Large intestine (tissue), 3 donors: ENCODE results near the gene TBX1. TPM values are rescaled to one million over a fixed set of nuclear protein-coding genes. Genes with fewer than 3 reads are reported as not detected.

ENCODE experiments used
- DNase-seq, 2 donors: peaks; one replicate each; pipeline versions ENCODE4 v3.0.0 to v3.0.0-alpha.2; 2013
- H3K27ac ChIP-seq: one replicate; pipeline ENCODE4 v1.5.1; 2013; ENCODE audit warnings: low read length
- H3K27me3 ChIP-seq: 2 replicates; pipeline ENCODE4 v1.6.1; 2013; ENCODE audit warnings: low read length; ENCODE audit not compliant: control insufficient read depth, insufficient read depth
- H3K36me3 ChIP-seq: 2 replicates; pipeline ENCODE4 v1.6.1; 2013; ENCODE audit warnings: low read length; ENCODE audit not compliant: control insufficient read depth, insufficient read depth
- H3K4me1 ChIP-seq: one replicate; pipeline ENCODE4 v1.6.1; 2013; ENCODE audit warnings: low read length; ENCODE audit not compliant: control insufficient read depth, insufficient read depth
- H3K4me3 ChIP-seq: one replicate; pipeline ENCODE4 v1.5.1; 2013; ENCODE audit warnings: low read length
- H3K9me3 ChIP-seq: one replicate; pipeline ENCODE4 v1.6.1; 2013; ENCODE audit warnings: mild to moderate bottlenecking, low read depth, low read length, moderate library complexity; ENCODE audit not compliant: control insufficient read depth
- WGBS: methylation state at CpG from one replicate; pipeline ENCODE4 v1.1.5; 2013; ENCODE audit warnings: low lambda C conversion rate; ENCODE audit not compliant: insufficient coverage; 5-methylcytosine and 5-hydroxymethylcytosine counted together
- polyA plus RNA-seq: library from polyadenylated mRNA; unstranded; fragments of 120-200 nt; gene quantifications from one replicate; pipeline ENCODE4 v1.2.1, GENCODE V29; 2013

The TBX1 gene
- polyA plus RNA-seq, 1 donor: 2.4 TPM

GRCh38 chr22:19747551-19747950, 13.0 kb upstream of the TBX1 start:
- Histone ChIP-seq H3K27me3 (peaks cover 38% of the 10 kb centered on the region), H3K27ac (no peak overlapping the region), H3K4me1 (no peaks in the 10 kb centered on the region), H3K36me3 (no peaks in the 10 kb centered on the region), H3K9me3 (no peaks in the 10 kb centered on the region), H3K4me3 (no peak overlapping the region)
- no peak for DNase-seq
- no CpG with 5 or more reads among the region's 12 CpGs for WGBS

DNA sequence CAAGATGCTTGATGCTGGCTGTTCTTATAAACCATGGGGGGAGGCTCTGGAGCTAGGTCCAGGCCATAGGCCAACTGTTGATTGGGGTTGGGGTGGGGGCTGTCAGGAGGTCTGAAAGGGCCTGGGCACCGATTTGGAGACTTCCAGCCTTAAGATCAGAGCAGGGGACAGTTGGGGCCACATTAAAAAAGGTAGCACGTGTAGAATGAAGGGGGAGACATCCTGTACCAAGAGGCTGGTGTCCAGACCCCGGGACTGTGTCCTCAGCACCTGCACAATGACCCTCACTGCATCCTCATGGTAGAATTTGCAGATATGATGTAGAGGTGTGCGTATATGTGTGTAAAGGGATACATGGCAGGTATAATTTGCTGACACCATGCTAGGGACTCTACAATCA, 12.4 kb upstream of the TBX1 start:
- Histone ChIP-seq H3K9me3 (no peaks in the 10 kb centered on the region), H3K4me3 (no peak overlapping the region), H3K4me1 (no peaks in the 10 kb centered on the region), H3K27me3 (peaks cover 44% of the 10 kb centered on the region), H3K36me3 (no peaks in the 10 kb centered on the region), H3K27ac (no peak overlapping the region)
- no CpG with 5 or more reads among the region's 4 CpGs for WGBS
- no peak for DNase-seq

- H3K4me1 ChIP-seq: no peaks in the 10 kb centered on the region
- peaks cover 54% of the 10 kb centered on the region for H3K27me3 ChIP-seq
- H3K9me3 ChIP-seq: no peaks in the 10 kb centered on the region
- no peak for DNase-seq
- no CpG with 5 or more reads among the region's 15 CpGs for WGBS
- H3K4me3 ChIP-seq: no peak overlapping the region
- no peak overlapping the region for H3K27ac ChIP-seq
- no peaks in the 10 kb centered on the region for H3K36me3 ChIP-seq
Observed at GRCh38 chr22:19748991-19749664, 11.4 kb upstream of the TBX1 start.

GRCh38 chr22:19749876-19750275, 10.7 kb upstream of the TBX1 start:
- Histone ChIP-seq H3K4me3 (no peak overlapping the region), H3K36me3 (no peaks in the 10 kb centered on the region), H3K27ac (no peak overlapping the region), H3K4me1 (no peaks in the 10 kb centered on the region), H3K27me3 (peaks cover 61% of the 10 kb centered on the region), H3K9me3 (no peaks in the 10 kb centered on the region)
- WGBS: no CpG with 5 or more reads among the region's 12 CpGs
- no peak for DNase-seq

DNA sequence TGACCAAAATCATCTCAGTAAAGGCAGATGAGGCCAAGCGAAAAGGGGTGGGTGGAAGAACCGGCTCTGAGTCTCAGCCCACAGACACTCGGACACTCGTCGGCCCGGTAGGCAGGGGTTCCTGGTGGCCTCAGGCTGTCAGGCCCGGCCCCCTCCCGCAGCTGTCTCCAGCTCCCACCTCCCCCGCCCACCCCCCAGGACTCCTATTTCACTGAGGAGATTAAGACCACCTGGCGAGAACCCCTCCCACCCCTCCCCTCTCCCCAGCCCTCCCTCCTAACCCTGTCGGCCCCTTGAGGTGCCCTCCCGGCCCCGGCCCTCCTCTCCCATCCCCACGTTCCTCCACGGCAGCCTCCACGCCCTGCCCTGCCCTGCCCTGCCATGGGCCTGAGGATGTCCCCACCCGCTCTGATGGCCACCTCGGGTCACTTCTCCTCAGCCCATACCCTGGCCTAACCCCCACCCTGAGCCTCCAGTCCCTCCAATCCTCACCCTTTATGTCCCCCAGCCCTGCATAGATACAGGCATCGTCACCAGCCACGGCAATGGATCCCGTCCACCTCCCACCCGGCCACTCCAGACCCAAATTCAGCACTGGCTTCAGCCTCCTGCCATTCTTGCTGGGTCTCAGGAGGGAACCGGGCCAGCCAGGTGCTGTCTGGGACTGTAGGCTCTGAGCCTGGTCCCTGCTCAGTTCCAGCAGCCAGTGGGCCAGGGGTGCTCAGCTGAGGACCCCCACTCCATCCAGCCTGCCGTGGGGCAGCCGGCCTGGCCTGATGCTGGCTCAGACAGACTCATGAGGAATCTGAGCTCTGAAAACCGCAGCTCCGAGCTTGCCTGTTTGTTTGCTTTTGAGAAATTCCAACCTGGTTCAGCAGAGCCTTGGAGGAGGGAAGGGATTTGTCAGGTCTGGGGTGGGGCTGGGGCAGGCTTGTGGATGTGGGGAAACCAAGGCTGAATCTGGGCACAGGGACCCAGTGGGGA, 9.8 kb upstream of the TBX1 start:
- no peaks in the 10 kb centered on the region for H3K36me3 ChIP-seq

DNA sequence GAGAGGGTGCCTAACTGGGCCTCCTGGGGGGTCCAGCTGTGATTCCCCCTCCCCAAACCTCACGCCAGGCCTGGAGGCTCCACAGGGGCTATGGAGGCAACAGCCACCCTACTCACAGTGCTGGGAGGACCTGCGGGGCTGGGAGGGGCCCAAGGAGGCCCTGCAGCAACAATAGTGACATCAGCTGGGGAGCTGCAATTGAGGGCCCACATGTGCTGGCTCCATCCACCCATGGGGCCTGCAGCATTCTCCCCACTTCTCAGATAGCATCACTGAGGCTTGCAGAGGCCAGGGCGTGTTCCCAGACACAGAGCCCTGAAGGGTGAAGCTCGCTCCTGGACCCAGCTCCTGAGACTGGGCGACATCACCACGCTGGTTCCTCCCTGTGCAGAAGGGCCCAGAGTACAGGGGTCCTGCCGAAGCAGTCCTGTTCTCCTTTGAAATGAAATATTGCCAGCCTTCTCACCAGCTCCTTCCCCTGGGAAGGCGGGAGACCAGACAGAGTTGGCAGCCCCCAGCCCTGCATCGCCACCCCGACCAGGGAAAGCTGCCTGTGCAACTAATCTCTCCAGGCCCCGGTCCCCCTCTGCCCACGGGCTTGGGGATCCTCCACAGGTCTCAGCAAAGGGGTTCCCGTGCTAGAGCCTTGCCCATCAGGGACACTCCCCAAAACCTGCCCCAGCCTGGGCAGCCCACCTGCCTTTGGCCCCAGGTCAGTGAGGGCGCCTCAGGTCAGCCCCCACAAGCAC, 8.9 kb upstream of the TBX1 start:
- H3K4me1 ChIP-seq: no peaks in the 10 kb centered on the region

More for the DNA sequence above, 9.8 kb upstream of the TBX1 start:
- Histone ChIP-seq H3K4me1 (no peaks in the 10 kb centered on the region), H3K9me3 (no peaks in the 10 kb centered on the region), H3K4me3 (no peak overlapping the region), H3K27ac (no peak overlapping the region), H3K27me3 (peaks cover 71% of the 10 kb centered on the region)
- WGBS: no CpG with 5 or more reads among the region's 27 CpGs
- no peak for DNase-seq

DNA sequence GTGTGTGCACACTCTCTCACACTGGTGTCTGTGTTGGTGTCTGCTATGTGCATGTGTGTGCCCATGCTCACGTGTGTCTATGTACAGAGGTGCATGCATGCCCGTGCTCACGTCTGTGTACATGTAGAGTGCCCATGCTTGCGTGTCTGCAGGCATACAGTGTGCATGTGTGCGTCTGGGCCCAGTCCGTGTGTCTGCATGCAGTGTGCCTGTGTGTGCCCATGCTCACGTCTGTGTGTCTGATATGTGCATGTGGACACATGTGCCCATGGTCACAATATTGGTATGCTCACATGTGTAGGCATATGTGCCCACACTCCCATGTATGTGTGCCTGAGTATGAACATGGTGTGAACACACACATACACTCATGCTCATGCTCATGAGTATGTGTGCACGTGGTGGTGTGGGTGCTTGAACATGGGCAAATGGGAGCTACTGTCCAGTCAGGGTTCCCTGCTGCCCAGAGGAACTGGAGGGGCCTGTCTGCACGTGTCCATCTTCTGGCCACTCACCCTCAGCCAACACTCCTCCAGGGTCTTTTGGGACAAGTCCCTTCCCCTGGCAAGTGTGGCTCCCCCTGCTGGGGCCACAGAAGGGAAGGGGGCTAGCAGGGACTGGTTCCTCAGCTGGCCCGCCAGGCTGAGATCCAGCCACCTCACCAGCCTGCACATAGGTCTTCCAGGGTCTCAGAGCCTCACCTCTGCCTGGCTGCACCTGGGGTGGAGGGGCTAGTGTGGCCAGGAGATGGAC, 7.3 kb upstream of the TBX1 start:
- Histone ChIP-seq H3K36me3 (no peaks in the 10 kb centered on the region), H3K27me3 (peaks cover 94% of the 10 kb centered on the region), H3K9me3 (no peaks in the 10 kb centered on the region), H3K4me3 (no peak overlapping the region), H3K4me1 (peaks cover 4% of the 10 kb centered on the region), H3K27ac (no peak overlapping the region)
- DNase-seq: no peak
- WGBS: no CpG with 5 or more reads among the region's 10 CpGs

More for the DNA sequence above, 8.9 kb upstream of the TBX1 start:
- H3K27ac ChIP-seq: no peak overlapping the region
- no peak overlapping the region for H3K4me3 ChIP-seq
- H3K9me3 ChIP-seq: no peaks in the 10 kb centered on the region
- no peak for DNase-seq
- WGBS: no CpG with 5 or more reads among the region's 14 CpGs
- no peaks in the 10 kb centered on the region for H3K36me3 ChIP-seq
- peaks cover 79% of the 10 kb centered on the region for H3K27me3 ChIP-seq

- Histone ChIP-seq H3K27ac (no peak overlapping the region), H3K4me3 (no peak overlapping the region), H3K36me3 (no peaks in the 10 kb centered on the region), H3K4me1 (peaks cover 4% of the 10 kb centered on the region), H3K9me3 (peaks cover 5% of the 10 kb centered on the region), H3K27me3 (peaks cover 96% of the 10 kb centered on the region)
- no peak for DNase-seq
- WGBS: no CpG with 5 or more reads among the region's 14 CpGs
Observed at GRCh38 chr22:19753996-19754700, 6.4 kb upstream of the TBX1 start.

DNA sequence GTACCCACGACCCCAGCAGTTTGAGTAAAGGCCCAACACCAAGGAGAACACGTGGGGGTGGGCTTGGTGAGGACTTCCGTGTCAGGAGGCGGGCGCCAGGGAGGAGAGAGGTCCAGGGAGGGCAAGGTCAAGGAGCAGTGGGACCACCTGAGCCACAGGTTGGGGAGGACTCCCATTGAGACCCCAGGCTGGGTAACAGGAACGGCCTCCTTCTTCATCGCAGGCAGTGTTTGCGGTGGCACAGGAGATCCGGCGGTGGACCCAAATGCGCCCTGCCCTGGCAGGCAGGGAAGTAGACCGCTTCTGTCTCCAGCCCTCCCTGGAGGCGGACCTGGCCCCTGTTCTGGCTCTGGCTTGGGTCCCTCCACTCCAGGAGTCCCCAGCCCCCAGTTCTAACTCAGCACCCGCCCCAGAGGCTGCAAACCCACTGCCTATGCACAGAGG, 5.9 kb upstream of the TBX1 start:
- H3K27ac ChIP-seq: no peak overlapping the region
- peaks cover 4% of the 10 kb centered on the region for H3K4me1 ChIP-seq
- no peaks in the 10 kb centered on the region for H3K36me3 ChIP-seq
- no peak for DNase-seq
- peaks cover 6% of the 10 kb centered on the region for H3K9me3 ChIP-seq
- peaks cover 97% of the 10 kb centered on the region for H3K27me3 ChIP-seq
- H3K4me3 ChIP-seq: no peak overlapping the region
- WGBS: no CpG with 5 or more reads among the region's 14 CpGs
